ENCODE measurements around the gene CHD2.

Gene CHD2

DNA sequence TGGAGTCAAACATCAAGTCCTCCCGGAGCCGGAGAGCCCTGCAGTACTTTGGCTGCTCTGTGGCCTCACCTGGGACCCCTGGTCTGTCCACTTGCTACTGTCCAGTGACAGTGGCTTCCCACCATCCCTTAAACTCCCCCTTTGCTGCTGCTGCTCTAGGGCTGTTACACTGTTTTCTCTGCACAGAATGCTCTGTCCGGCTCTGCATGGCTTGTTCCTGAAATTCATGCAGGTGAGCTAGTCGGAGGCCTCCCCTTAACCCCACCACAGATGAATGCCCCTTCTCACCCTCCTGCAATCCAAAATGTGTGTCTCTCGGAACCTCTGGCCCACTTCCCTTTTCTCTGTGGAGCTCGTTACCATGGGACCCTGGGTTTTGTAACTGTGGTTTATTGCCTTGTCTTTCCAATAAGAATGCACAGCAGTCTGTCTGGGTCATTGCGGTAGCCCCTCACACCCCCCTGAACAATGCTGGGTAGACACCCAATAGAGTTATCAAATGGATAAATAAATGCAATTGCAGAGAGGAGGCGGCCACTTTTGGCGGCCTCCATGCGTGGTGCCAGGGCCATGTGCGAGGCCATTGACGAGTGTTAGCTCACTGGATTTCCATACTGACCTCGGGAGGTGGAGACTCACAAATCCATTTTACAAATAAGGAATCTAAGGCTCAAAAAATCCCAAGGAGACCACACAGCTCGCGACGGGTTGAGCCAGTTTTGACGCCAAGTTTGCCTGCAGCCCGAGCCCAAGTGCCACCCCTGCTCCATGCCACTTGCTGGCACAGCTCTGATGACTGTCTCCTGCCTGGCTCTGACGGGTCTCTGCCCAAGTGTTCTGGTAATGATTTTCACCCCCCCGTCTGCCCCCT, 140.4 kb downstream of the CHD2 start:
- ChIA-PET CTCF (no interaction called here), POLR2A (ENCODE audit: low non-redundant PET) (interaction anchor here (0.6 kb wide), 1 partner anchor 8 kb away, joined by 7 read pairs; no protein-coding TSS in a partner anchor)
- TF ChIP-seq, protein P1, sequence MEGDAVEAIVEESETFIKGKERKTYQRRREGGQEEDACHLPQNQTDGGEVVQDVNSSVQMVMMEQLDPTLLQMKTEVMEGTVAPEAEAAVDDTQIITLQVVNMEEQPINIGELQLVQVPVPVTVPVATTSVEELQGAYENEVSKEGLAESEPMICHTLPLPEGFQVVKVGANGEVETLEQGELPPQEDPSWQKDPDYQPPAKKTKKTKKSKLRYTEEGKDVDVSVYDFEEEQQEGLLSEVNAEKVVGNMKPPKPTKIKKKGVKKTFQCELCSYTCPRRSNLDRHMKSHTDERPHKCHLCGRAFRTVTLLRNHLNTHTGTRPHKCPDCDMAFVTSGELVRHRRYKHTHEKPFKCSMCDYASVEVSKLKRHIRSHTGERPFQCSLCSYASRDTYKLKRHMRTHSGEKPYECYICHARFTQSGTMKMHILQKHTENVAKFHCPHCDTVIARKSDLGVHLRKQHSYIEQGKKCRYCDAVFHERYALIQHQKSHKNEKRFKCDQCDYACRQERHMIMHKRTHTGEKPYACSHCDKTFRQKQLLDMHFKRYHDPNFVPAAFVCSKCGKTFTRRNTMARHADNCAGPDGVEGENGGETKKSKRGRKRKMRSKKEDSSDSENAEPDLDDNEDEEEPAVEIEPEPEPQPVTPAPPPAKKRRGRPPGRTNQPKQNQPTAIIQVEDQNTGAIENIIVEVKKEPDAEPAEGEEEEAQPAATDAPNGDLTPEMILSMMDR (conservative IDR thresholded peaks at IDR 0.05; ENCODE audit: low read depth): no peak
- H3K27ac ChIP-seq: no peak overlapping the region
- no peak for DNase-seq (ENCODE audit: low spot score)

DNA sequence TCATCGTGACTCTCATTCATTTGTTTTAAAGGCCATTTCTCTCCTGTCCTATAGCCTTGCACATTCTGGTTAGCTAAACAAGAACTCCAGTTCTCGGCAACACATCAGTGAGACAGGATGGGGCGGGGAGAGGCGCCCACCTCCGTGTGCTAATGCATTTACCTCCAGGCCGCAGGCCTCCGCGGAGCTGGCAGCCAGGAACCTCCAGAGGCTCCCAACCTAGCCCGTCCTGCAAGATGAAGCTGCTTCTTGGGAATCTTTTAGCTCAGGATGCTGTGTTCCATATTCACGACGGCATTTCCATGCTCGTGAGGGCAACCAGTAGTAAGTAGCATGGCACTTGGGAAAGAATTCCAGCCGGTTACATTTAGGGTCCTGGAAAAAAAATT, 141.0 kb downstream of the CHD2 start:
- TF ChIP-seq, protein P1 (conservative IDR thresholded peaks at IDR 0.05; ENCODE audit: low read depth): no peak
- ChIA-PET CTCF (interaction anchor here (0.6 kb wide), 1 partner anchor 934 kb away, joined by 3 read pairs; no protein-coding TSS in a partner anchor), POLR2A (ENCODE audit: low non-redundant PET) (interaction anchor here (0.6 kb wide), 1 partner anchor 8 kb away, joined by 7 read pairs; no protein-coding TSS in a partner anchor)
- no peak overlapping the region for H3K27ac ChIP-seq
- no peak for DNase-seq (ENCODE audit: low spot score)

DNA sequence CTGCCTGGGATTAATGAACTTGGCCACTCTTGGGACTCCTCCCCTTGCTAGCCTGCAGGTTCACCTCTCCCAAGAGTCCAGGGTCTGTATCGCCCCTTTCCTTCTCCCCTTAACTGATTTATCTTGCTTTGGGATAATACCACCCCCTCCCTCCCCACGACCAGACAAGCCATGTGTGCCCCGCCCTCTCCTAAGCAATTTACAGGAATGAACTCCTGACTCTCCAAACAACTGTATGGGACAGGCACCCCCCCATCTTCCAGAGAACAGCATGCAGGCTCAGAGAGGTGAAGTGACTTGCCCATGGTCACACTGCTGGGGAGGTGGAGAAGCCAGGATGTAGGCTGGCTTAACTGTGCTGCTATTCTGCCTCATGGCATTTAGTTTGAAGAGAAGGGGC, 142.1 kb downstream of the CHD2 start:
- CTCF ChIA-PET: no interaction called here
- TF ChIP-seq, protein P1 (conservative IDR thresholded peaks at IDR 0.05; ENCODE audit: low read depth): no peak
- POLR2A ChIA-PET (ENCODE audit: low non-redundant PET): no interaction called here
- H3K27ac ChIP-seq: no peak overlapping the region
- no peak for DNase-seq (ENCODE audit: low spot score)

DNA sequence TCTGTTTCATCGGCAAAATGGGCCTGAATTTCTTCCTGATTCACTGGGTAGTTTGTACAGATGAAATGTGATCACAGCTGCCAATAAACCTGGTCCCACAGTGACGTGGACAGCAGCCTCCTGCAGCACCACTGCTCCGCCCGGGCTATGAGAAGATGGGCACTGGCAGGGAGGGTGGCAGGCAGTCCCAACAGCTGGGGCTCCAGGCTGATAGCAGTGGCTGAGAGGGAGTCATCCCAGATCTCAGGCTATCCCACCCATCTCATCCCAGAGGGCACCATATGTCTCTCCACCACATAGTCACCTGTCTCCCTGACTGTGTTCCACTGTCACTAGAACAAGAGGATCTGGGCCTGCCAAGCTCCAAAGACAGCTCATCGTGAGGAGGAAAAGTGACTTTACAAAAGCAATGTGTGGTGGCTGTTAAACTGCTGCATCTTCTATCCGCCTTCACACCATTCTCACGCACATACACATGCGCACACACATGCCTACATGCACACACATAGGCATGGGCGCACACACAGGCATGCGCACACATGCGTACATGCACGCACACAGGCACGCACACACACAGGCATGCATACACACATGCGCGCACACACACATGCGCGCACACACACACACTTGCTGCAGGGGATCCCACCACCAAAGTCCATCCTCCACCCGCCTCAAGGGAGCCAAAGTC, 142.7 kb downstream of the CHD2 start:
- TF ChIP-seq, protein P1 (conservative IDR thresholded peaks at IDR 0.05; ENCODE audit: low read depth): no peak
- no peak for DNase-seq (ENCODE audit: low spot score)
- H3K27ac ChIP-seq: no peak overlapping the region
- POLR2A ChIA-PET (ENCODE audit: low non-redundant PET): no interaction called here
- CTCF ChIA-PET: no interaction called here

DNA sequence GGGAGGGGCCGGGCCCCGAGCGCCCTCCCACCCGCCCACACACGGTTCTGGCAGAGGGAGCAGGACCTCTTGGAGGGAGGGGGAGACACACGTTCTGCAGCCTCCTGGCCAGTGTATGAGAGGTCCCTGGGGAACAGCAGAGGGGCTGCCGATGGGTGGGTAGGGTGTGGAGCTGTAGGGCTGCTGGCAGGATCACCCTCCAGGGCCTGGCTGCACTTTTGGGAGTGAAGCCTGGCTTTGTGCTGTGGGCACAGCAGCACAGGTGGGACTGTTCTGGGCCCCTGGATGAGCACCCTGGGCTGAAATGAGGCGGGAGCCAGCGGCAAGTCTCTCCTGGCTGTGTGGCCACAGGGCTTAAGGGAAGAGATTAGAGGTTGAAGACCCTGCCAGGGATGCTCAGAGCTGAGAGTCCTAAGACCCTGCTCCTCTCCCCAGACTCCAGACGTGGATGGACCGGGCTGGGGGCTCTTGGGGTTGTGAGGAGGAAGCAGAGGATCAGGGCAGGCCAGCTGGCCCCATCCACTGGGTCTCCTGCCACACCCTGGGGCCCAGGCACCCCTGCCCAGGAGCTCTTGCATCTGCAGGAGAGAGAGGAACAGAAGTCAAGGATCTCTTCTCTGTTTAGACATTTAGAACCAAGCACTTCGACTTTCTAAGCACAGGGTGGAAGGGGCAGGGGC, 143.6 kb downstream of the CHD2 start:
- DNase-seq (ENCODE audit: low spot score): no peak
- no peak overlapping the region for H3K27ac ChIP-seq
- TF ChIP-seq, protein P1 (conservative IDR thresholded peaks at IDR 0.05; ENCODE audit: low read depth): no peak
- ChIA-PET POLR2A (ENCODE audit: low non-redundant PET) (no interaction called here), CTCF (interaction anchor here (0.5 to 0.6 kb wide), 2 partner anchors 16 to 459 kb away, joined by 3 read pairs; no protein-coding TSS in a partner anchor)

All from RWPE1 (cell line).